Measurements from ENCODE around the gene PLET1.
A peak's percentile ranks its signal among the peaks of the same experiment; 100 is the strongest.

The PLET1 gene, protein sequence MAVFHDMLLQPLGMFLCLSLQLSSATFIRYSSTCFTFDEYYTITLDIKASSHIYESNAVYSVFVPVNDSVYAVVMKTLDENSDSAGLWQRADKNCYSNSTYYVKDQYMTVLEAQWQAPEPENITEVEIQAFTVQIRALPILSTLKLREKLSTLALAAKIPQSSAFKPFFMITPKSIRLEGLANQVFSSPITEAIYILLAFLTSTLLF

DNA sequence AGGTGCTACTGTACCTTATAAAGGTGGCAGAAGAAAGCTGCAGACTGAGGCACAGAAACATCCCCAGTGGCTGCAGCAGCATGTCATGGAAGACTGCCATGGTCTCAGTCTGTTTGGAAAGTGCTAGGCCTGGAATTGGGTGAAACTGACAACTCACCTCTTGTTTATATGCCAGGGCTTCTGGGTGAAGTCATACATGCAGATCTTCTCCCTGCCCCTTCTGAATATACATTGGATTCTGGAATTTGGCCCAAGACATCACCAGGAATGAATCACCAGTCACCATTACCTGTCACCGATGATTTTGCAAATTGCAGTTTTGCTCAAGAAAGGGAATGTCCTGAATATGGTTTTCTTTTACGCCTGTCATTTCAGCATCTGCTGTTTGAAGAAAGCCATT is at the start of gene PLET1:
PLET1 (minus strand) TSS at position 371 of the 400 bp plus-strand sequence; CDS start at position 100, 271 bp downstream.
- DNase-seq (ENCODE audit: low spot score): no peak

DNA sequence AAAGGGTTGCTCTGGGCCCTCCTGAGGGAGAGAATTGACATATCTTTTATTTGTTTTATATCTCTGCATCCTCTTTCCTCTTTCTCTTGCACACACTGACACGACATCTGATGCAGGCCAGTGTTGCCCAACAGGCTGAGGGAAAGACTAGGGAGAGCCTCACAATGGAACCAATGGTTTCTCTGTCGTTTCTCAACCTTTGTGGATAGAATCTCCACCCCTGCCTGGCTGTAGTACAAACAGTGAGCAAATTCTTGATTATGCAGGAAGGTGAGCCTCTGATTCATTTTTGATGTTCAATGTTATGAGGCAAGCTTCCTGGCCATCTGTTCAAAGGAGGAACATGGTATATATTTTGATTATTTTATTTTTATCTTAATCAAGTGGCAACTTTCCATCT is 49.8 kb upstream of the PLET1 start:
- no peak for DNase-seq (ENCODE audit: low spot score)

DNA sequence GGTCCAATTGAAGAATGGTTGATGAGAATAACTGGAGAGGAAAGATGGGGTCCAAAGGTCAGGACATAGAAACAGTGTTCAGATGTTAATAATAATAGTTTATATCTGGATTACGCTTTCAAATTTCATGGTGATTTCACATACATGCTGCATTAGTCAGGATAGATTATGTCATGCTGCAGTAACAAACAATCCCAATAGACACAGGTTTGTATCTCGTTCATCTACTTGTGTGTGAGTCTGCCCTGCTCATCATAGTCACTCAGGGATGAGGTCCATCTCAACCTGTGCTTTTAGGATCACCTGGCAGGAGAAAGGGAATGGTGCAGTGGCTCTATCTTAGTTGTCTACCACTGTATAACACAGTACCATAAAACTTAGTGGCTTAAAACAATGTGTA is 48.0 kb upstream of the PLET1 start:
- no peak for DNase-seq (ENCODE audit: low spot score)

DNA sequence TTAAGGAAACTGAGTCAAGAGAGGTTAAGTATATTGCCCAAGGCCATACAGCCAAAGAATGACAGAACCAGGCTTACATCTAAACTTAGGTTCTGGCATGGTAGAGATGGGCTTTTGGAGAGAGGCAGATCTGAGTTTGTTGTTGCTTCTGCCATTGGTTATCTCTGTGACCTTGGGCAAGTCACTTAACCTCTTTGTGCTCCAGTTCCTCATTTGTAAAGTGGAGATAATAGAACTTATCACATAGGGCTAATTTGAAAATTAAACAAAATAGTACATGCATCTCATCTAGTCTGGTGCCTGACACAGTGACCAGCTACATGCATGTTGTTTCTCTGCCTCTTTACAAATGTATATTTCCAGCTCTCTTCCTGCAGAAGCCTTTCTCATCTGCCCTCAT is 47.0 kb upstream of the PLET1 start:
- no peak for DNase-seq (ENCODE audit: low spot score)

DNA sequence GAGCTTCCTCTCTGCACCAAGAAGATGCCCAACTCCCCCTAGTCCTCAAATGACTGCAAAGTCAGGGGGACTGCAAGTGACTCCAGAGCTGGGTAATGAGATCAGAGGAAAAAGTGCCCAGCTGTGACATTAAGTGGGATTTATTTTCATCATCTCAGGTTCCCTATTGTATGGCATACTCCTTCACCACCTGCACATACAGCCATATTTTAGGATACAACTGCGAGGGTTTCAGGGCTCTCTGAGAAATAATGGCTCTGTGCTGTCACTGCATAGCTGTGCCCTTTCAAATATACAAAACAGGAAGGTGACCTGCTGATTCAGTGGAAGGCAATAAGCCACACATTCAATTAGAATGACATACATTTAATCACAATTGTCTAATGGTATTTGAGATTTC is 45.6 kb upstream of the PLET1 start:
- DNase-seq (ENCODE audit: low spot score): no peak

DNA sequence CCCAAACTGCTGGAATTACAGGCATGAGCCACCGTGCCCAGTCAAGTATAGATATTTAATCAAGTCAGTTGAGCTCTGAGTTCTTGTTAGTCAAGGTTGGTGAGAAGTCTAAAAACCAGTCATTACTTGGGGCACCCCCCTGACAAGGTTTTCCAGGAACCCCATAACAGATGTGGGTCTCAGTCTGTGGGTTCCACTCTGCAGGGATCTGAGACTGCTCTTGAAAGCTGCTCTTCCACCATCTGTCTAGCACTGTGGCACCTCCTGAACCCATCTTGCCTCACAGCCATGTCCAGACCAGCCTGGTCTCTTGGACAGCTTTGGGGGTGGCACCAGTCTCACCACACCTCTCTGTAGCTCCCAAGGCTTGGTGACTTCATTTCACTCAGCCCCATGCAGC is 44.3 kb upstream of the PLET1 start:
- DNase-seq (ENCODE audit: low spot score): no peak

DNA sequence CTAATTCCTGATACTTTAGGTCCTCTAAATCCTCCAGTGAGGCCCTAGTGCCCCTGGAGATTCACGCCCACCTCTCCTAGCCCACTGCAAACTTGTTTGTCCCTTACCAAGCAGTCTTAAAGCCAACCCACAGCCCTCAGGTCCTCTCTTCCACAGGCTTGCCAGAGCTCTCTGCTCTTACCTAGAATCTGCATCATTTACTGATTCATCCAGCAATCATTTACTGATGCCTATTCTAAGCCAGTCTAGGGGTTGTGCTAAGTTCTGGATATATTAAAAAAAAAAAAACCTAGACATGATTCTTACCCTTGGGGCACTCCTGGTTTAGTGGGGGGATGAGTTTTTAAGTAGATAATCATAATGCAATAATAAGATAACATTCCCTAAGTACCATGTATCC is 43.0 kb upstream of the PLET1 start:
- peak; percentile 11 for DNase-seq (ENCODE audit: low spot score)

DNA sequence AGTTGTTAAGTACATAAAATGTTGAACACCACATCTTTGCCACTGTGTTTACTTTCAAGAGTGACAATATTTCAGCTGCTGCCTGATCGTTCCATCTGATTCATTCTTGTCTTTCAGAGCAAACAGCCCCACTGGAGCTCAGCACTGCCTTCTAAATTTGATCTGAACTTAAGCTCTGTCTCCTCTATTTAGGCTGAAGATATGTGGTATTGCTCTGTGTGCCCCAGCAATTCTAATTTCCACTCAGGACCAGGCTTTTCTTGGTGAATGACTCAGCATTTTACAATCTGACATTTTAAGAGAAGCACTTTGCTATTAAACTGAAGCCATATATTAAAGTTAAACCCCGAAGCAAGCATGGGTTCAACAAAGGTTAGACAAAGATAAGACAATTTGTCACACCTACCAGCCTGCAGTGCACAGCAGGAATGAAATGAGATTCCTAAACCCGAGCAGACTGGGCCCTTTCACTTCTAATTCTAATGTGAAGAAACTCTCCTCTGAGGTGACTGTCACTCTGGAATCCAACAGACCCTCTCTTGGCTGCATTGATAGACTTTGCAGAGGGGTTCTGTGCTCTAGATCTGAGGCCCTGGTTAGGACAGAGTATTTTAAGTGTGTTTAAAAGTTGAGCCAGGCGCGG is 41.7 kb upstream of the PLET1 start:
- peak; percentile 25 for DNase-seq (ENCODE audit: low spot score)

DNA sequence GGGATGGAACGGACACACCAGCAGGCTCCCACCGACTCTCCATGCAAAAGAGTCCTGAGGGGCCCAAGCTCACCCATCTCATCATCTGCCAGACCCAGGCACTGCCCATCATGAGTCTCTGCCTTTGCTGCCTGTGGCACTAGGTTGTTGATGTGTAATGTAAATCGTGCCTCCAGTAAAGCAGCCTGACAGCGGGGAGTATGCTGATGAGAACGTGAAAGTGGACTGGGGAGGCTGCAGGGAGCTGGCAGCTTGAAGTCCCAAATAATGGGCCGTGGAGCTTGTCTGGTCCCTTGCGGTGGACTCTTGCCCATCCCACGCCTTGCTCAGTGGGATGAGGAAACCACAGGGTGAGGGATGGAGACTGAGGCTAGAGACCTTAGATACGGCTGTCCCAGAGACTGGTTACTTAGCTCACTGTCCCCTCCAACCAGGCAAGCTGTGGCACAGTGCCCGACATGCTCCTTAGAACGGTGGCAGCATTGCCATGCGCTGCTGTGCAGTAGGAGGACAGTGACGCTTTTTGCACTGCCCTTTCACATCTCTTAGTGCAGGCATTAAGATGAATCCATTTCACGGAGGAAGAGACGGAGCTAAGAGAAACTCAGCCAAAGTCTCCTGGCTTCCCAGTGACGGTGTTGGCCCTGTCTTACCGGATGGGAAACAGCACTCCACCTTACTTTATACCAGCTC is 39.6 kb upstream of the PLET1 start:
- no peak for DNase-seq (ENCODE audit: low spot score)

DNA sequence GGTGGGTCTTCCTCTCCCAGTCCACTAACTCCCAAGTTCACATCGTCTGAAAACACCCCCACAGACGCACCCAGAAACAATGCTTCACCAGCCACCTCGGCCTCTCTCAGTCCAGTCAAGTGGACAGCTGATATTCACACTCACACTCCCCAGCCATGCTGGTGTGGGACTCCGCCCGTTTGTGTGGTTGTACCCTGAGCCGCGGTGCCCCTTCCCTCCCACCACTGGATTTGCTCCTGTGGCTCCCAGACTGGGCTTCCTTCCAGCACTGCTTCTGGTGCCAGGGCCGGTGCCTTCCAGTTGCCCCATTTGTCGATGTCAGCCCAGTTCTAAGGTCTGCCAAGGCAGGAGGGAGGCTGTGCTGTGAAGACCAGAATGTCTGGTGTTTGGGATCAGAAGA is 37.9 kb upstream of the PLET1 start:
- DNase-seq (ENCODE audit: low spot score): no peak

DNA sequence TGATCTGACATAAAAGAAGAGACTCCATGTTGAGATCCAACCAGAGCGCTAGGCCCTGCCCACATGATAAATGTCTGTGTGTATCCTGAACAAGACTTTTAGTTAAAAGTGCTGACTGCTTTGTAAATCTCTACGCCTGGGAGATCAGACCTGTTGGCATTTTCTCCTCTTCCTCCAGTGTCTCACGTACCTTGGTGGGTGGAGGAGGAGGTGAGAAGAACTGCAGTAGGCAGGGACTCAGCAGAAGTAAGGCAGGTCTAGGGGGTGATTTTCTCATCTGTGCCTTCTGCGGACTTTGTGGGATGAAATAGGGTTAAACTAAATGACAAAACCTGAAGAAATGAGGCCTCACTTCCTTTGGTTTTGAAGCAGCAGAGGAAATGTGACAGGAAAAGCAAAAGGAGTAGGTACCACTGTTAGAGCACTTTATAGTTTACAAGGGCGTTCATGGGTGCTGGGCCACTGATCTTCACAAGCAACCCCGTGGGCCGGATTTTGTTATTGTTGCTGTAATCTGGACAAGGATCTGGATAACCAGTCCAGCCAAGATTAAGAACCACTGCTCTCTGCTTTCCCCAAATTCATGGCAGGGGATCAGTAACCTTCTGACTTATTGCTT is 36.7 kb upstream of the PLET1 start:
- DNase-seq (ENCODE audit: low spot score): no peak

DNA sequence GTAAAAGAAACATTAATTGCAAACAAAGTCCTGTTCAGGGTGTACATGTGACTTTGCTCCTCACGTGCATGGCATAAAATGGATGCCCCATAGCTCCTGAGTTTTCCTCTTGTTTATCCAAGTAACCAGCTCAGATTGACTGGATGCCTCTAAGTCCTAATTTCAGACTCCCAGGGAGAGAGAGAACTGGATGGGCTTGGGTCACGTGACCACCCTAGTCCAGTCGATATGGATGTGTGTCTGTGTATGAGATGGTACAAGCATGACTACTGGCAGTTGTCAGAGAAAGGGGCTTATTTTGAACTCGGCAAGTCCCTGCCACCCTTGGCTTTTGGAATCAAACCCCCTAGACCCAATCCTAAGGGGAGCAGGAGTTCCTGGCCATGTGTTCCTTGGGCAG is 35.4 kb upstream of the PLET1 start:
- DNase-seq (ENCODE audit: low spot score): no peak

DNA sequence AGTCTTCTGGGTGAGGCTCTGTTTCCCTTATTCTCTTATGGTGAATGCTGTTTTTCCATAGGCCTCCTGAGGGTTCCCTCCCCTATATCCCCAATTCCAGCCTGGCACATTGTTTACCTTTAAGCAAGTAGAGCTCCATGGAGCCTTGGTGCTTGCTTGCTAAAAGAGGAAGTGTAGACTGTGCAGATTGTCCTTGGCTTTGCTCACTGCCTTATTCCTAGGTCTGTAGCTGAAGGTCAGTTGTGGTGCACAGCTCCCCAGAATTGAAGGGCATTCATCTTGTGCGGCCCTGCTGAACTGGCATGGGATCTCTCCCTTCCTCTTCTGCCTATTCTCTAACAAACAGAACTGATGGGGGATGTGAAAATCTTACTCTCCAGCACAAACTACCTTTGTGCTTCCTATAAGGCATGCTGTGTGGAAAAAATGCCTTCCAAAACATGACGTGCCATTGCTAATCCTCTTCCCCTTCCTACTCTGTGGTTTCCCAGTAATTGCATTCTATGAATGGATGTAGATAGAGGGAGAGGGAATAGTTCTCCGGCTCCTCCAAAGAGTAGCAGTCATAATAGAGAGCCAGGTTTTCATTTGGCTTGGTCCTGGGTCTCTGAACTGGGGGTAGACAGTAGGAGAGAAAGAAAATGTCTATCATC is 34.2 kb upstream of the PLET1 start:
- no peak for DNase-seq (ENCODE audit: low spot score)

DNA sequence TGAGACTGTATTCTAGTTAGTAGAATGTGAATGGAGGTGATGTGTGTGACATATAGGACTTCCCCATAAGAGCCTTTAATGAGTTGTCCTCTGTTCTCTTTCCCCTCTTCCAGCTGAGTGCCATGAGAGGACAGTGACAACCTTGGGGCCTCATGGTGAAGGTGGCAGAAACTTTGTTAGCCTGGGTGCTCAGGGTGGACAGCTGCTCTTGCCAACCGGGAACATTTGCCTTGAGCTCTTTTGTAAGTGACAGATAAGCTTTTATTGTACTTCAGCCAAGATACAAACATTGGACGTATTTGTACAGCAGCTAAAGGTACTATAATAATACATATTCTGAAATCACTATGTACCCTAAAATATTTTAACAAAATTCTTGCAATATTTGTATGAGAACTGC is 33.0 kb upstream of the PLET1 start:
- no peak for DNase-seq (ENCODE audit: low spot score)

DNA sequence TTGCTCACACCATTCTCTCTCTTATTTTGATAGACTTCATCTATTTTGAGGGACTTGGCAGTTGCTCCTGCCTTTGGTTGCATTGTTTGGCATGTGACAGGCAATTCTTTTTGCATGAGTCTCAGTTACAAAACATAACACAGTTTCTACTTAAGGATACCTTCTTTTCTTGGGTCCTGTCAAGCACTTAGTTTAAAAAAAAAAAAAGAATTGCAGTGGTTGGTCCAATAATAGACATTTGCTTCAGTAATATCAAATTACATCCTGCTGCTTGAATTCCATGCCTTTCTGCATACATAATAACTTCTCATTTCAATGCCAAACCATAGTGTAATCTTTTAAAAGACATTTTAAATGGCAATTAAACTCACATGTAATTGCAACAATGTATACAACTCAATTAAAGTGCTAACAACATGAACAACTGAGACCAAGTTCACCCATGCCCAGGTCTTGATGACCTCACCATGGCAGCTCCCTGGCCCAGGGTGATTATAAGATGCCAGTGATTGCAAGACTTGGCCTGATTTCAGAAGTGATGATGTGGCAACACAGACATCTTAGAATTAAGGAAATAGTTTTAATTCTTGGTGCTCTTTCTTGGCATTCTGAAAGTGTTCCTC is 32.2 kb upstream of the PLET1 start:
- DNase-seq (ENCODE audit: low spot score): peak; percentile 82

DNA sequence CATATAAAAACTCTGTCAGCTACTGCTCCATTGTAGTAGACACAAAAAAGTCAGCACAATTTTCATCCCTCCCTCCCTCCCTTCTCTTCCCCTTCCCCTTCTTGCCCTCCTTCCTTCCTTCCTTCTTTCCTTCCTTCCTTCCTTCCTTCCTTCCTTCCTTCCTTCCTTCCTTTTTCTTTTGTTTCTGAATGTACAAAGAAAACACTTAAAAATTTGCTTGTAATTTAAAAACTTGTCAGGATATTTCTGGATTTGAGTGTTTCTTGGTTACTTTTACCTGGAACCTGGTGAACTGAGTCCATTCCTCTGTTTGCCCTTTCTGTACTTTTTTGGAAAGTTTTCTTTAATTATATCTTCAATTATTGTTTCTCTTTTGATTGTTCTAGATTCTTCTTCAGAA is 31.5 kb upstream of the PLET1 start:
- no peak for DNase-seq (ENCODE audit: low spot score)

DNA sequence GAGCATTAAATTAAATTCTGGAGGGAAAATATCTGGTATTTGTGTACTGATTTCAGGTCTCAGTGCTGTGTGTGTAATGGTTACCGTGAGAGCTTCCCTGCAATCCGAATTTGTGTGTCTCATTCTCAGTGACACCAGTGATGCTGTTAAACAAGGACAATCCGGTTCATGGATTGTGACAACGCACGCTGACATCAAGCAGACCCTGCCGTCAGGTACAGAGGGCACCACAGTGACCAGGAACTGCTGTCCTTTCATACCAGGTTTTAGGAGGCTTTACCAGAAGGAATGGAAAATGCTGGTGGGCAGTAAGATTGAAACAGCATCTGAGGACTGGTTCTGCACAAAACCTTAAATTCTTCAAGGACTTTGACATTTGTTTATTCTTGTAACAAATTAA is 30.5 kb upstream of the PLET1 start:
- DNase-seq (ENCODE audit: low spot score): no peak

DNA sequence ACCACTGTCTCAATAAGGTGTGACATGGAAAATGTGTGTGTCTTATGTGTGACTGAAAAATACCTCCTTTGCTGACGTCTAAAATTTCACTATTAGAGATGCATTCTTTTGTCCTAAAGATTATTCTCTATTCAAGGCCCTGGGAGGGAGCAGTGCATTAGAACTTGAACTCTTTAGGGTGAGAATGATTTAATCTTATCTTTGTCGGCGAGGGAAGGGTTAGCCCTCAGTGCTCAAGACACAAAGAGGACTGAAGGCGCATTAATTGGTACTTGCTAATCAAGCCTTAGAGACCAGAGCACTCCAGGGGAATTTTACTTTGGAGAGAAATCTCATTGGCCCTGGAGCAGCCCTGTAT is 29.8 kb upstream of the PLET1 start:
- no peak for DNase-seq (ENCODE audit: low spot score)

DNA sequence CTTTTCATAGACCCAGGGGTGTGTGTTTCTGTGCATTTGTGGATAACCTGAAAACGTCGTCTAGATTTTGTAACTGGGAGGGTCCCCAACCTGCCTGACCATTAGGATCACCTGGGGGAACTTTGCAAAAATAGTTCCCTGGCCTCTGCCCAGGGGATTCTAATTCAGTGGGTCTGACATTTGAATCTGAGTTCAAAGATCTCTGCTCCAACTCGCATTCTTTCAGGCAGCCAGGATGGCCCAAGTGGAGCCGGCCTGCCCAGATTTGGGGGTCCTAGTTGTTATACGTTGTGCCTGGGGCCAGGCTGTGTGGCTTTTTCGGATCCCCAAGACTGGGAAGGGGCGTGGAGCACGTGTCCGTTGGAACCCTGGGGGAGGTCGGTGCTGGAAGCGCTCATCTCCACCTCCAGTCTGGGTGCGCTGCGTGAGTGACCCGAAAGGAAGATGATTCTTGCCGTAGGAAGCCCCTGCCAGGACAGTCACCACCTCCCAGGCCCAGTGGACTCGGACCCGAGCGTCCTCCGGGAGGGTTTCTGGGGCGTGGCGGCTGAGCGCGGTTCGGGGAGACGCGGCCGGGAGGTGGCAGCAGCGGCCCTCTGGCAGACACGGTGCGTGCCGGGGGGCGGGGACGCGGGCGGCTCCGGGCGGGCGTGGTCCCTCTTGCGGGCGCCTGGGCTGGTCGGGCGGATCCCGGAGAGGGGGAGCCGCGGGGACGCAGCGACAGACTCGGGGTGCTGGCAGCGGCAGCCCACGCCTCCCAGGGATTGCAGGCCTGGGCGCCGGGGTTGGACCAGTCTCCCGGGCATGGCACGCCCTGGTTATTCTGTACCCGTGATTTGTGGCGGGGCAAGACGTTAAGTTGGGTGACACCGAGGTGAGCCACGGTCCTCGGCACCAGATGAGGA is 29.2 kb upstream of the PLET1 start:
- peak; percentile 90 for DNase-seq (ENCODE audit: low spot score)

DNA sequence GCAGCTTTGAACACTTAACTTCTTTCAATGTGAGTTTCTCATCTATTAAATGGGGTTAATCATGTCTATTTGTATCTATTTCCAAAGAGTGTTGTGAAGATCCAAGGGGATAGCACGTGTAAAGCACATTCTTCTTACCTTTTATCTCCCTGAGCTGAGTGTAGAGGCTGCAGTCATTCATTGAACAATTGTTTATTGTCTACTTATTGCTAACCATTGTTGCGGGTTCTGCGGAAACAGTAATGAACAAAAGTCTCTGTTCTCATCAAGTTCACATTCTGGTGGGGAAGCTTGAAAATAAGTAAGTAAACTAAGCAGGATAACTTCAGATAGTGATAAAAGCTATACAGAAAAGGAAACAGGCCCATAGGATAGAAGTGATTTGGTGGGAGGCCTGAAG is 27.4 kb upstream of the PLET1 start:
- DNase-seq (ENCODE audit: low spot score): no peak

DNA sequence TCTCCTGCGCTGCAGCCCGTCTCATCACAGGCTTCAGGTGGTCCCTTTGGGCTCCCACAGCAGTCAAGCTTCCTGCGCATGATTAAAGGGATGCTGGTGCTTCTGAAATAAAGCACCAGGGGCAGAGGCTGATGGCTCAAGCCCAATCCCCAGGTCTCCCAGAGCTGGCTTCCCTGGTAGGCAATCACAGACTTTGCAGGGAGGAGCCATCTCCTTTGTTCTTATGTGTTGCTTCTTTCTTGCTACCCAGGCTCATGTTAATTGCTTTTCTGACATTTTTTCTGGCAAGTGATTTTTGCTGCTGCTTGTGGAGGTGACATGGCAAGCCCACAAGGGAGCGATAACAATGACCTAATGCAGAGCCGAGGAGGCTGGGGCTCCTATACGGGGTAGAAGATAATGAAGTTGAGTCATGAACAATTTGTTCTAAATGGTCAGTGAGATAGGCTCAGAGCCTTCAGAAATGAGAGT is 25.2 kb upstream of the PLET1 start:
- no peak for DNase-seq (ENCODE audit: low spot score)
